ENCODE measurements around the gene PIP5K1A.

DNA sequence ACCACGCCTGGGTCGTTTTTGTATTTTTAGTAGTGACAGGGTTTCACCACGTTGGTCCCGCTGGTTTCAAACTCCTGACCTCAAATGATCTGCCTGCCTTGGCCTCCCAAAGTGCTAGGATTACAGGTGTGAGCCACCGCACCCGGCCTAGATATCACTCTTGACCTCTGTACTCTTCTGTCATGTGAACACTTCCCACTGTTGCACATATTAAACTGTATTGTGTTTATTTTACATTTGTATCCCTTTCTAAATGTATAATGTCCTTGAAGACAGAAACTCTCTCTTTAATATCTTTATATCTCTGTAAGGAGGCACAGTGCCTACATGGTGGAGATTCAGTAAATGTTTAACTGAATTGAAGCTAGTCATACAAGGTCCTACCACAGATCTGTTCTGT is 36.9 kb downstream of the PIP5K1A start:
- no peak for TF ChIP-seq POLR2A (IDR thresholded peaks at IDR 0.05; ENCODE audit: low read depth, low read length)
- TF ChIP-seq TAF1 (IDR thresholded peaks at IDR 0.05; ENCODE audit: low read depth, low read length): no peak

Measured in GM12891 (cell line).